Measurements from ENCODE around the gene NDUFAF2. TPM values are rescaled to one million over a fixed set of nuclear protein-coding genes. Genes with fewer than 3 reads are reported as not detected.

Gene NDUFAF2
- total RNA-seq, 4 donors from 2014 or later = 16.0 to 24.1 (median 20.2) TPM

DNA sequence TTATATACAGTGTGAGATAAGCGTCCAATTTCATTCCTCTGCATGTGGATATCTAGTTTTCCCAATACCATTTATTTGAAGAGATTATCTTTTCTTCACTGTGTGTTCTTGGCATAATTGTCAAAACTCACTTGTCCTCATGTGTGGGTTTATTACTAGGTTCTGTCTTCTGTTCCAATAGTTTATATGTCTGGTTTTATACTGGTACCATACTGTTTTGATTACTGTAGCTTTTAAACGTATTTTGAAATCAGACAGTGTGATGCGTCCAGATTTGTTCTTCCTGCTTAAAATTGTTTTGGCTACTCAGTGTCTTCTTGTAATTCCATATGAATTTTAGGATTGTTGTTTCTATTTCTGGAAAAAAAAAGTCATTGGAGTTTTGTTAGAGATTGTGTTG, 10.2 kb downstream of the NDUFAF2 start:
- Histone ChIP-seq H3K27ac (no peak overlapping the region), H3K27me3 (no peaks in the 10 kb centered on the region), H3K4me3 (replicated peaks in 1 of 3) (no peak overlapping the region), H3K36me3 (no peaks in the 10 kb centered on the region), H3K9me3 (no peaks in the 10 kb centered on the region), H3K4me1 (no peaks in the 10 kb centered on the region)
- intact Hi-C loops (cut with DNase I) = no loop called here
- WGBS, 2 donors = 97 to 99% methylated on average over 3 of the region's 3 CpGs
- no peak for TF ChIP-seq CTCF (IDR thresholded peaks at IDR 0.05)
- no peak for TF ChIP-seq POLR2A (IDR thresholded peaks at IDR 0.05)
- no peak for DNase-seq

GRCh38 chr5:60958088-60958487, 13.1 kb downstream of the NDUFAF2 start:
- intact Hi-C loops (cut with DNase I) = no loop called here
- H3K9me3 ChIP-seq = no peaks in the 10 kb centered on the region
- no peak overlapping the region for H3K27ac ChIP-seq
- TF ChIP-seq CTCF (IDR thresholded peaks at IDR 0.05) = no peak
- TF ChIP-seq POLR2A (IDR thresholded peaks at IDR 0.05) = no peak
- H3K4me3 ChIP-seq (replicated peaks in 1 of 3) = no peak overlapping the region
- no peaks in the 10 kb centered on the region for H3K27me3 ChIP-seq
- no peaks in the 10 kb centered on the region for H3K4me1 ChIP-seq
- no peak for DNase-seq
- H3K36me3 ChIP-seq = no peaks in the 10 kb centered on the region

DNA sequence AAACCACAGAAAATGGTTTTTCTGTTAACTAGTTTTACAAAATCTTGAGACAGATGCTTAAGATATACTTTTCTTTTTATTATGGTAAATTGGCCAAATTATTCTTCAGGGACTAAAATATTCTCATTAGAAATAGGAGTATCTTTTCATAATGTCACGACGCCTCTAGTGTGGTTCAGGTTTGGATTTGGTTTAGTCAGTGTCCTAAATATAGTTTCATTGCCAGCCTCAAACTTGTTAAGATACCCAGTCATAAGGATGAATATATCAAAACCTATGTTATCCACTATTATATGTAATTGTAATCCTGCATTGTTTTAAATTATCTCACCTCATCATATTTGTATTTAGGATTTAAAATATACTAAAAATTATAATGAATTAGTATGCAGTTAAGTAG, 13.7 kb downstream of the NDUFAF2 start:
- intact Hi-C loops (cut with DNase I) = no loop called here
- TF ChIP-seq CTCF (IDR thresholded peaks at IDR 0.05) = no peak
- no peak for TF ChIP-seq POLR2A (IDR thresholded peaks at IDR 0.05)
- WGBS, 2 donors = 91 to 93% methylated on average over 2 of the region's 2 CpGs
- H3K4me1 ChIP-seq = no peaks in the 10 kb centered on the region
- H3K36me3 ChIP-seq = no peaks in the 10 kb centered on the region
- H3K9me3 ChIP-seq = no peaks in the 10 kb centered on the region
- H3K27ac ChIP-seq = no peak overlapping the region
- H3K27me3 ChIP-seq = no peaks in the 10 kb centered on the region
- DNase-seq = no peak
- no peak overlapping the region for H3K4me3 ChIP-seq (replicated peaks in 1 of 3)

DNA sequence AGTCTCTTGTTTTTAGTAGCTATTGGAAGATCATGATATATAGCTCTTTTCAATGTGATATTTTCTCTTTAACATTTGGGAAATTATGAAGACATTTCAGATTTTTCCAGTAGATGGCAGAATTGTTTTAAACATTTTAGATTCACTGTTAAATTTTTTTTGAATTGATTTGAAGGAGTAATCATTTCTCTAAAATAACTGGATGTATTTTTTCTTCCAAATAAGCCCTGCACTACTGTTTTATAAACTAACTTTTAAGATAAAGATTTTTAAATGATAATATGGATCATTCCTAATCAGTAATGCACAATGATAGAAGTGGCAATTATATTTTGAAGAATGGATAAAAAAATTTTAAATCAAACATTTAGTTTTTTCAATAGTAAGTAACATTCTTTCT, 14.2 kb downstream of the NDUFAF2 start:
- Histone ChIP-seq H3K4me3 (replicated peaks in 1 of 3) (no peak overlapping the region), H3K9me3 (no peaks in the 10 kb centered on the region), H3K4me1 (no peaks in the 10 kb centered on the region), H3K27ac (no peak overlapping the region), H3K36me3 (no peaks in the 10 kb centered on the region), H3K27me3 (no peaks in the 10 kb centered on the region)
- DNase-seq = no peak
- TF ChIP-seq POLR2A (IDR thresholded peaks at IDR 0.05) (no peak), CTCF (IDR thresholded peaks at IDR 0.05) (peak in 3 of 6 experiments; percentile 26 to 39 (median 38))
- intact Hi-C loops (cut with DNase I) = no loop called here

DNA sequence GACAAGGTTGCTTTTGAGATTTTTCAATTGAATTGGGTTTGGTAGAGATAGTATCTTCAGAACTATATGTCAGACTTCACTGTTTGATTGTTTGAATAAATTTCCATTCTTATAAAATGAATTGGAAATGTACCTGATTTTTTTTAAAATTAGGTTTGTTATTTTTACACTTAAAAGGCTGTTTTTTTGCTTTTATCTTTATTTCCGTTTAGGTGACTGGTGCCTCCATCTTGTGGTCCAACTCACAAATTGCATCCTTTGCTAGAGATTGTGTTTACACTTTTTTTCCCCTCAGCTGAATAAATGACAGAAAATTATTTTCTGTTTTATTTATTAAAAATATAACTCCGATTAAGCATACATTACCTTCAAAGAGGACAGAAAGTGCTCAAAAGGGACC, 15.6 kb downstream of the NDUFAF2 start:
- H3K4me1 ChIP-seq = no peaks in the 10 kb centered on the region
- no peaks in the 10 kb centered on the region for H3K36me3 ChIP-seq
- 38 to 41% methylated on average over 2 of the region's 2 CpGs for WGBS, 2 donors
- no peak for DNase-seq
- no peaks in the 10 kb centered on the region for H3K27me3 ChIP-seq
- intact Hi-C loops (cut with DNase I) = no loop called here
- no peak overlapping the region for H3K27ac ChIP-seq
- no peak overlapping the region for H3K4me3 ChIP-seq (replicated peaks in 1 of 3)
- TF ChIP-seq POLR2A (IDR thresholded peaks at IDR 0.05) (no peak), CTCF (IDR thresholded peaks at IDR 0.05) (peak in 2 of 6 experiments; percentile 18 to 35)
- H3K9me3 ChIP-seq = no peaks in the 10 kb centered on the region

All from thyroid gland (tissue), 4 donors.